Natural killer cell treated with Interleukin-12 subunit alpha and Interleukin-12 subunit beta and Interleukin-15 and Interleukin-18, amount 100 ng/mL, for 72 hours (primary cell): ENCODE results near the gene NSA2. TPM values are rescaled to one million over a fixed set of nuclear protein-coding genes. Genes with fewer than 3 reads are reported as not detected.

Experiments
- total RNA-seq, 2 donors: library from RNA; stranded (reverse); gene quantifications; one replicate each; pipeline ENCODE4 v1.2.3, GENCODE V29; 2022

NSA2 gene
- total RNA-seq, 2 donors from 2014 or later = 45.5 to 70.0 TPM

Other genes starting within 250 kb of the NSA2 start
- 1 to 10 TPM; 6.3 to 6.9 TPM for gene ENC1, start 126.5 kb upstream of the NSA2 start, total RNA-seq
- gene HEXB, start 82.0 kb upstream of the NSA2 start, total RNA-seq = 10 to 100 TPM; 49.7 to 52.8 TPM
- gene GFM2, start 132 bp upstream of the NSA2 start, total RNA-seq = 10 to 100 TPM; 25.9 to 33.2 TPM
- 10 to 100 TPM in 1 of 2 donors, 1 to 10 TPM in 1; 7.9 to 13.4 TPM for gene FAM169A, start 99.1 kb downstream of the NSA2 start, total RNA-seq